Measurements from ENCODE around the gene PRKN.

The PRKN gene

DNA sequence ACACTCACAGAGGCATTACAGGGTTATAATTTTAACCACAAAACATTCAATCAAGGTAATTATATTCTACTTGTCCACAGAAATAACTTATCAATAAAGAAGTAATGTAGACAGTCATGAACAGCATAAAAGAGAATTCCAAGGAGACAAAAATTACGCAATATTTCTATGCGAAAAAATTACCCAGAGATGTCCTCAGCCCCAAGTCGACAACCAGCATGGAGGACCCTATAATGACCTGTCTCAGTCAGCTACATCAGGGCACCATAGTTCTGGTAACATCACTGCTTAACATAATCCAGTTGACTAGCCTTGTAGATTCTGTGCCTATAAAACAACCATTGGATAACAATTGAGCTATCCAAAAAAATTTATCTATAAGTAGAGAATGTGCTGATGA lies 579.8 kb downstream of the PRKN start:
- no peak for ATAC-seq

GRCh38 chr6:162147281-162147680 lies 580.3 kb downstream of the PRKN start:
- TF ChIP-seq ZC3H10 (CRISPR knock-in tag; IDR thresholded peaks at IDR 0.05) = no peak
- no peak for TF ChIP-seq RARB (CRISPR knock-in tag; IDR thresholded peaks at IDR 0.05)
- no peak for TF ChIP-seq ZNF565 (CRISPR knock-in tag; conservative IDR thresholded peaks at IDR 0.05; ENCODE audit: low read depth)
- TF ChIP-seq CSDC2 (CRISPR knock-in tag; IDR thresholded peaks at IDR 0.05) = no peak
- no peak for ATAC-seq

More for the DNA sequence above, 579.8 kb downstream of the PRKN start:
- no peak for TF ChIP-seq TOX (CRISPR knock-in tag; IDR thresholded peaks at IDR 0.05; ENCODE audit: borderline replicate concordance)
- TF ChIP-seq ZNF565 (CRISPR knock-in tag; conservative IDR thresholded peaks at IDR 0.05; ENCODE audit: low read depth) = no peak
- no peak for TF ChIP-seq GLIS3 (CRISPR knock-in tag; IDR thresholded peaks at IDR 0.05)
- no peak for TF ChIP-seq CSDC2 (CRISPR knock-in tag; IDR thresholded peaks at IDR 0.05)

DNA sequence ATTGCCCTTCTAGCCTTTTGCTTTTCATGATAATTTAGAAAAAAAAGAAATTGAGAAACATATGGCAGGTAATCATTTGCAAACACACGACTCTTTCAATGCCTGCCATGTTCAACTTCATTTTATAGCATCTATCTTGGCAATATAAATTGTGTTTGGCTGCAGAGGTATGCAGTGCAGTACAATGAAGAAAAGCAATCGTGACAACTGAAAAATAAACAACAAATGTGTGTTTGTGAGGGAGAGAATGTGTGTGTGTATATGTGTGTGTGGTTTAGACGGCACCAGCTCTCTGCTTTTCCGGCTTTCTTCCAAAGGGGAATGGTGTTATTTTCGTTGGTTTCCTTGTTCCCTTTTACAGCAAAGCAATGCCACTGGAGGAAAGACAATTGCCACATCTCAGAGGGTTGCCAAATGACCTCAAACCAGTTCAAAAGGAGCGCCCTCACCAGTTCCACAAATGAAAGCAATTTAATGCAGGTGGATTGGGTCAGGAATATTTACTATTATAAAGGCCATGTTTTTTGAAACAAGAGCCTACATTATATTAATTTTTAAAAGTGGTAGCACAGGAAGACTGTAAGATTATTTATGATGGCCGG lies 587.2 kb downstream of the PRKN start:
- ATAC-seq = no peak
- TF ChIP-seq, protein P1, sequence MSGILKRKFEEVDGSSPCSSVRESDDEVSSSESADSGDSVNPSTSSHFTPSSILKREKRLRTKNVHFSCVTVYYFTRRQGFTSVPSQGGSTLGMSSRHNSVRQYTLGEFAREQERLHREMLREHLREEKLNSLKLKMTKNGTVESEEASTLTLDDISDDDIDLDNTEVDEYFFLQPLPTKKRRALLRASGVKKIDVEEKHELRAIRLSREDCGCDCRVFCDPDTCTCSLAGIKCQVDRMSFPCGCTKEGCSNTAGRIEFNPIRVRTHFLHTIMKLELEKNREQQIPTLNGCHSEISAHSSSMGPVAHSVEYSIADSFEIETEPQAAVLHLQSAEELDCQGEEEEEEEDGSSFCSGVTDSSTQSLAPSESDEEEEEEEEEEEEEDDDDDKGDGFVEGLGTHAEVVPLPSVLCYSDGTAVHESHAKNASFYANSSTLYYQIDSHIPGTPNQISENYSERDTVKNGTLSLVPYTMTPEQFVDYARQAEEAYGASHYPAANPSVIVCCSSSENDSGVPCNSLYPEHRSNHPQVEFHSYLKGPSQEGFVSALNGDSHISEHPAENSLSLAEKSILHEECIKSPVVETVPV (CRISPR knock-in tag; IDR thresholded peaks at IDR 0.05) = no peak
- TF ChIP-seq ARNTL (CRISPR knock-in tag; IDR thresholded peaks at IDR 0.05; ENCODE audit: borderline replicate concordance, low read depth) = no peak
- TF ChIP-seq, protein P2, sequence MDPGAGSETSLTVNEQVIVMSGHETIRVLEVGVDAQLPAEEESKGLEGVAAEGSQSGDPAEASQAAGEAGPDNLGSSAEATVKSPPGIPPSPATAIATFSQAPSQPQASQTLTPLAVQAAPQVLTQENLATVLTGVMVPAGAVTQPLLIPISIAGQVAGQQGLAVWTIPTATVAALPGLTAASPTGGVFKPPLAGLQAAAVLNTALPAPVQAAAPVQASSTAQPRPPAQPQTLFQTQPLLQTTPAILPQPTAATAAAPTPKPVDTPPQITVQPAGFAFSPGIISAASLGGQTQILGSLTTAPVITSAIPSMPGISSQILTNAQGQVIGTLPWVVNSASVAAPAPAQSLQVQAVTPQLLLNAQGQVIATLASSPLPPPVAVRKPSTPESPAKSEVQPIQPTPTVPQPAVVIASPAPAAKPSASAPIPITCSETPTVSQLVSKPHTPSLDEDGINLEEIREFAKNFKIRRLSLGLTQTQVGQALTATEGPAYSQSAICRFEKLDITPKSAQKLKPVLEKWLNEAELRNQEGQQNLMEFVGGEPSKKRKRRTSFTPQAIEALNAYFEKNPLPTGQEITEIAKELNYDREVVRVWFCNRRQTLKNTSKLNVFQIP (CRISPR knock-in tag; IDR thresholded peaks at IDR 0.05; ENCODE audit: borderline replicate concordance, low read depth) = no peak
- no peak for TF ChIP-seq PPARA (CRISPR knock-in tag; IDR thresholded peaks at IDR 0.05; ENCODE audit: borderline replicate concordance)
- no peak for TF ChIP-seq RARB (CRISPR knock-in tag; IDR thresholded peaks at IDR 0.05)
- no peak for TF ChIP-seq TCF4 (CRISPR knock-in tag; IDR thresholded peaks at IDR 0.05; ENCODE audit: borderline replicate concordance)
- TF ChIP-seq ESRRG (CRISPR knock-in tag; IDR thresholded peaks at IDR 0.05) = no peak
- TF ChIP-seq ZFP3 (CRISPR knock-in tag; IDR thresholded peaks at IDR 0.05) = no peak
- no peak for TF ChIP-seq ZNF8 (CRISPR knock-in tag; IDR thresholded peaks at IDR 0.05)
- no peak for TF ChIP-seq TSHZ2 (CRISPR knock-in tag; IDR thresholded peaks at IDR 0.05)

GRCh38 chr6:162125659-162126058 lies 601.9 kb downstream of the PRKN start:
- TF ChIP-seq OSR1 (CRISPR knock-in tag; IDR thresholded peaks at IDR 0.05) (no peak), ZFP3 (CRISPR knock-in tag; IDR thresholded peaks at IDR 0.05) (no peak), PPARA (CRISPR knock-in tag; IDR thresholded peaks at IDR 0.05; ENCODE audit: borderline replicate concordance) (no peak), SNAI2 (CRISPR knock-in tag; IDR thresholded peaks at IDR 0.05) (no peak), ZFP30 (CRISPR knock-in tag; IDR thresholded peaks at IDR 0.05) (no peak), ZNF565 (CRISPR knock-in tag; conservative IDR thresholded peaks at IDR 0.05; ENCODE audit: low read depth) (no peak), CSDC2 (CRISPR knock-in tag; IDR thresholded peaks at IDR 0.05) (no peak)
- TF ChIP-seq, protein P2 (CRISPR knock-in tag; IDR thresholded peaks at IDR 0.05; ENCODE audit: borderline replicate concordance, low read depth) = no peak
- TF ChIP-seq, protein P1 (CRISPR knock-in tag; IDR thresholded peaks at IDR 0.05) = no peak
- ATAC-seq = no peak

All from SK-N-SH treated with all-trans-retinoic acid at 6 μM for 48 hours (cell line).